ENCODE results near the gene PRR35.

PRR35 gene

DNA sequence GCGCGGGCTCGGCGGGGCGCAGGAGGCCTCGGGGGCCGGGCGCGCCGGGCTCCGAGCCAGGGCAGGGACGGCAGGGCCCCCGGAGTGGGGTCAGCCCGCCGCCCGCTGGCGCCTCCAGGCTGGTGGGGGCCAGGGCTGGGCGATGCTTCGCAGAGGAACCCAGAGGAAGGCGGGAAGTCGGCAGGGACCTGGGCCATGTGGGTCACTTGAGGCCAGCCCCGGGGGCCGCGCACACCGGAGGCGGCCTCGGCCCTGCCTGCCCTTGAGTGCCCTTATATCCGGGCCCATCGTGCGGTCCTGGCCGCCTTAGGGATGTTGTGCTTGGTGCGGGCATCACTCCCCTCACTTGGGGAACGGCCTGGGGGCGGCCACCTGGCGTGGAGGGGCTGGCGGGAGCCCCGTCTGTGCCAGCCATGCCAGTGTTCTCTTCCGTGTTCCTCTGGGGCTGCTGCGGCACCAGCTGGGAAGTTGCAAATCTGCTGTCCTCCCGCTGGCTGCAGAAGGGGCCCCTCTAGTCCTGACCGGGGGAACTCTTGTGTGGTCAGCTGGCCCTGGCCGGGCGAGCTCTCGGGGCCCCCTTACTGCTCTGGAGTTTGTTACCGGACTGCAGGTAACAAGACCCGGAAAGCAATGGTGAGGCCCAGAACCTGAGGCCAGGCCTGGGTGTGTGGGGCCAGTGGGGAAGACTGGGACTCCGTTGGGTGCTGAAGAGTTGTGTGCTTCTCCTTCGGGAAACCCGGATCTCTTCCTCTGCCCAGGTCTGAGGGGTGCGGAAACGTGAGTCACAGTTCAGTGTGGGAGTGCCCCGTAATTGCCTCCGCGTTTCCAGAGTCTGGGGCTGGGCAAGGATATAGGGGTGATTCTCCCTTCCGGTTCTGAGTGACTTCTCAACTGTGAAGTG lies 31.8 kb upstream of the PRR35 start:
- no peak for DNase-seq (ENCODE audit: low spot score)

GRCh38 chr16:529012-529575 lies 31.1 kb upstream of the PRR35 start:
- no peak for DNase-seq (ENCODE audit: low spot score)

GRCh38 chr16:530111-530817 lies 29.9 kb upstream of the PRR35 start:
- DNase-seq (ENCODE audit: low spot score) = no peak

DNA sequence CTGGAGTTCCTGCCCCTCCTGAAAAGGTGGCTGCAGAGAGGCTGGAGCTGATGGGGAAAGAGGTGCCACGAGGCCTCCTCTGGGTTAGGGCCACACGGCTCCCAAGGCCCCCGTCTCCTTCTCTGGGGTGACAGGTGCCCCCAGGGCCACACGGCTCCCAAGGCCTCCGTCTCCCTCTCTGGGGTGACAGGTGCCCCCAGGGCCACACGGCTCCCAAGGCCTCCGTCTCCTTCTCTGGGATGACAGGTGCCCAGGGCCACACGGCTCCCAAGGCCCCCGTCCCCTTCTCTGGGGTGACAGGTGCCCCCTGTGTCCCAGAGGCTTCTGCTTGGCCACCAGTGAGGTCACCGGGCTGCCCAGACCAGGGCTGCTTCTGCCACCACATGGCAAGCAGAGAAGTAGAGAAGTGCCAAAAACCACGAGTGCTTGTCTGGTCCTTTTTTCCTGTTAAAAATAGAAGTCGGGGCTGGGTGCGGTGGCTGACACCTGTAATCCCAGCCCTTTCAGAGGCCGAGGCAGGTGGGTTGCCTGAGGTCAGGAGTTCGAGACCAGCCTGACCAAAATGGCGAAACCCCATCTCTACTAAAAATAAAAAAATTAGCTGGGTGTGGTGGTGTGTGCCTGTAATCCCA lies 28.6 kb upstream of the PRR35 start:
- no peak for DNase-seq (ENCODE audit: low spot score)

GRCh38 chr16:533391-534123 lies 26.6 kb upstream of the PRR35 start:
- no peak for DNase-seq (ENCODE audit: low spot score)

DNA sequence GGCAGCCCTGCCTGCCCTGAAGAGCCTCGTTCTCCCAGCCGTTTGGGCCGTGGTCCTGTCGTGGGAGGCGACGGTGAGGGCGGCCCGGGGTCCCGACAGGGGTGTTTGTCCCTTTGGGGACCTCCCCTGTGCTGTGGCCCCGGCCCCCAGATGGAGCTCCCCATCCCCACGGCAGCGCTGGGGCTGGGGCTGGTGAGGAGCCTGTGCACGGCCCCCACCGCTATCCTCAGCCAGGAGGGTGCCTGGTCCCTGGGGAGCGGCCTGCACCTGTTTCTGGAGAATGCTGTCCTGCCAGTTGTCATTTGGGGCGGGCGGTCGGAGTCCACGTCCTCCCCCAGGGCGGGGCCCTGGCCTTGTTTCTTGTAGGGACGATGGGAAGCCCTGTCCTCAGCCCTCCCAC lies 26.1 kb upstream of the PRR35 start:
- no peak for DNase-seq (ENCODE audit: low spot score)

DNA sequence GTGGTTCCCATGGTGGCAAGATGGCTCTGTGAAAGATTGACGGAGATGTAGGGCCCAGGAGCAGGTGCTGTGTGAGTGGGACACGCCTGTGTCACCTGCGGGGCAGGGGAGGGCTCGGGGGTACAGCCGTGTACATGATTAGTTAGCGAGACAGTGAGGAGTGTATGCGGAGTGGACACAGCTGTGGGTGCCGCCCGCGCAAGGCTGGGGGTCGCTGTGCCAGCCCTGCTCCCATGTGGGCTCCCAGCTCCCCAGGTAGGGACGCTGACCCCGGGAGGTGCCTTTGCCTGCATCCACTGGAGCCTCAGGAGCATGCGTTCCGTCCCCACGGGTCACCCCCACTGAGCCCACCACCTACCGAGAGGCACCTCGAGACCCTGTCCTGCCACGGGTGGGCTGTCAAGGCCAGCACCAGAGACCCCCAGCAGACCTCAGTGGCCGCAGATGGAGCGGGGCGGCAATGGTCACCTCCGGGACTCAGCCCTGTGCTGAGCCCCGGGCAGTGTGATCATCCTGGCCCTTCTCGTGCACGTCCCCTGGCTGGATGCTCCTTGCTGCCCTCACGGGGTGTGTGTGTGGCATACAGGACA lies 25.2 kb upstream of the PRR35 start:
- no peak for DNase-seq (ENCODE audit: low spot score)

- DNase-seq (ENCODE audit: low spot score) = no peak
These were observed 24.5 kb upstream of the PRR35 start for GRCh38 chr16:535446-536405.

- no peak for DNase-seq (ENCODE audit: low spot score)
These were observed 23.4 kb upstream of the PRR35 start for GRCh38 chr16:536746-537145.

DNA sequence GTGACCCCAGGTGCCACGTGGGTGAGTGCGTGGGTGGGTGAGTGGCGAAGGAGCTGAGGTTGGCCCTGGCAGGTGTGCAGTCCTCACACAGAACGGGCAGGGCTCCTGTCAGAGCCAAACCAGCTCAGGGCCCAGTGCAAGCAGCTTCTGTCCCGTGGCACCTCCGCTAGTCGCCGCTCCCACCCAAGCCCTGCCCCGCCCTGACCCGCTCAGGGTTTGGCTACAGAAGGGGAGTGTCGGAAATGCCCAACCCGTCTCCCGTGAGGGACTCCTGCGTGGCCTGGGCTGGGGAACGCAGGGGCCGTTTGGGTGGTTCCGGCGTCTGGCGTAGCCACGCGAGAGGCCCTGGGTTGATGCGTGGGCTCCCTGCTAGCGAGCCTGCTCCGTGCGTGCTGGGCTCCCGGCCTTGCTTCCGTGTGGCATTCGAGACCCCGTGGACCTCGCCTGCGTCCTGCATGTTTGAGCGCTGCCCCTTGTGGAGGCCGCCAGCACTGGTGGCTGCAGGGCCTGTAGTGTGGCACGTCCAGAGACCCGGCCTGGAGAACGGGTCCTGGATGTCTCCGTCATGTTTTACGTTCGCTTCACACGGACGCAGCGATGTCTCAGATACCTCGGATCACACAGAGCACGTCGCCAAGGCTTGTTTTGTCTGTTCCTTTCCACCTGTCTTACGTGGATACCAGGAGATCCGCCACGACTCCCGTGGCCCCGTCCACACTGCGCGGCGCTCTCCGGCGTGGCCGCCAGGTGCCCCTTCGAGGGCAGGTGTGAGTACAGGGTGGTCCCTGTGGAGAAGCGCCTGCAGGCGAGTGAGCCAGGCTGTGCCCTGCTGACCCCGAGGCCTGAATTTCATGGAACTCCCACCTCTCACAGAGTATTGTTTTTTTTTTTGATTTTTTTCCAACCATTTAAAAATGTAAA lies 22.5 kb upstream of the PRR35 start:
- DNase-seq (ENCODE audit: low spot score) = no peak

DNA sequence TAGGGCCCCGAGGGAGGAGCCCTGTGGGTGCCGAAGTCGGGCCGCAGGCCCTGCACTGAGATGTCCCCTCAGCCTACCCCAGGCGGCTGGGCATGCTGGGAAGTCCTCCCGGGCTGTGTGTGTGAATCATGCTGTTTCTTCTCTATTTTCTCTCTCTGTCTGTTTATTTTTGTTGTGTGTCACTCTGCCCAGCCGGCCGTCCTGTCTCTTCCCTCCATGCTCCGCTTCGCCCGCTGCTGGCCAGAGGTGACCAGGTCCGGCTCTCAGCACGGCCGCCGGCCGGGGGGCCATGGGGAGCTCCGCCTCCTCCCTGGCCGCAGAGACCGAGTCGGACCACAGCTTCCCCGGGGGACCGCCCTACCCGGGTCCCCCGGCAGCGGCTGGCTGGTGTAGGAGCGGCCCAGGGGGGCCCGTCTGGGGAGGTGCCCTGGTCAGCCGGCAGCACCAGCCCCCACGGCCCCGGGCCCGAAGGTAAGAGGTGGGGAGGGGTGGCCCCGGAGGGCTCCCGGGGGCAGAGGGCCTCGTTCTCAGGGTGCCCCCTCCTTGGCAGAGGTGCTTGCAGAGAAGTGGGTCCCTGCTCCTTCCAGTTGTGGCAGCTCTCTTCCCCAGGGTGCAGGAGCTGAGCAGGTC lies 20.2 kb upstream of the PRR35 start:
- no peak for DNase-seq (ENCODE audit: low spot score)

DNA sequence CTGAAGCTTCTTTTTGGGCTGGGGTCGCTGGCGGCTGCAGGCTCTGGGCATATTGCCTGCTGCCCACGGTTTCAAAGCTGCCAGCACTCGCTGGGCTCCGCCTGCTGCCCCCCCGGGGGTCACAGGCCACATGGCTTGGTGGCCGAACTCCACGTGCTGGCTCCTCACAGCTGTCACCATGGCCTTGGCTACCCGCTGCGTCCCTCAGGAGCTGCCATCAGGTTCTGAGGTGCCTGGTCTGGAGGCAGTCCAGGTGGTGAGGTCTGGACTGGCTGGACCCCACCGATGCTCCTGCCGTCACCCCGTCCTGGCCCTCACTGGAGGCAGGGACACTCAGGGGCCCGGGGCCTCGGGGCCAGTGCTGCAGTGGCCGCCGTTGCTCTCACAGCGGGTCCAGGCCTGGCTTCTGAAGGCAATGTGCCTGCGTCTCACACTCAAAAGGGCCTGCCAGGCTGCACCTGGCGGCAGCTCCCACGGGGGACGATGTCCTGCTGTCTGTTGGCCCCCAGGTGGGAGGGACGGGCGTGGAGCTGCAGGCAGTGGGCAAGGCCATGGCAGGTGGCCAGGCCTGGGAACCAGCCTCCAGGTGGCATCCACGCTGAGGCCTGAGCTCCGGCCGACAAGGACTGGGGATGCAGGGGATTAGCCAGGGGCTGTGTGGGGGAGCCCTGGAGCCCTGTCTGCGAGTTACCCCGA lies 19.4 kb upstream of the PRR35 start:
- DNase-seq (ENCODE audit: low spot score) = no peak

DNA sequence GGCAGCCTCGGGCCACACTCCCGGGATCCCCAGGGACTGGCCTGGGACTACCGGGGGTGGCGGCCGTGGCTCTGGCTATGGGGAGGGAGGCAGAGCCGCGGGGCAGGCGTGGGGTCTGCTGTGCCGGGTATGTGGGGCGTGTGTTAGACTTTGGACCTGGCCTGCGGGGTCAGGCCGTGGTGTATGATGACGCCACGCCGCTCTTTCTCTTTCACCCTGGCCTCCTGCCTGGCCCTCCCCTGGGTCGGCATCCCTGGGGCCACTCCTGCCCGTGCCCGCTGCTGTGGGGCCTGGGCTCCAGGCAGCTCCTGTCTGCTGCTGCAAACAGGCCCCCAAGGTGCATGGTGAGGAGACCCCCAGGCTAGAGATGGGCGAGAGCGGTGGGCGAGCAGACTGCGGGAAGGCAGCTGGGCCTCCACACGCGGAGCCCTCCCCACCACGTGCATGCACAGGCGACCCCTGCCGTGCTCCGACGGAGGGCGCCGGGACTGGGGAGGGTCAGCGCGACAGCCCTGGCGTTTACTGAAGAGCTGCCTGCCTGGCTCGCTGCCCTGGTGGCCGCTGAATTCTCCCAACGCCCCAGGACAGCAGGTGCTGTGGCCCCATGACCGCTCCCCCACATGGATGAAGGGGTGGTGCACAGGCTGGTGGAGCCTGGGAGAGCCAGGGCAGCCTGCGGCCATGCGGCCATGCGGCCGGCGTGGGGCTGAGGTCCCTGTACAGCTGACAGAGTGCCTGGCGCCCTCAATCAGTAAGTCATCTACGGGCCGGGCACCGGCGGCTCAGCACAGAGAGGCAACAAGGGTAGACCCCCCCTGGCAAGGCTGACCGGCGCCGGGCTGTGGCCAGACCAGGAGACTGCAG lies 16.7 kb upstream of the PRR35 start:
- no peak for DNase-seq (ENCODE audit: low spot score)

DNA sequence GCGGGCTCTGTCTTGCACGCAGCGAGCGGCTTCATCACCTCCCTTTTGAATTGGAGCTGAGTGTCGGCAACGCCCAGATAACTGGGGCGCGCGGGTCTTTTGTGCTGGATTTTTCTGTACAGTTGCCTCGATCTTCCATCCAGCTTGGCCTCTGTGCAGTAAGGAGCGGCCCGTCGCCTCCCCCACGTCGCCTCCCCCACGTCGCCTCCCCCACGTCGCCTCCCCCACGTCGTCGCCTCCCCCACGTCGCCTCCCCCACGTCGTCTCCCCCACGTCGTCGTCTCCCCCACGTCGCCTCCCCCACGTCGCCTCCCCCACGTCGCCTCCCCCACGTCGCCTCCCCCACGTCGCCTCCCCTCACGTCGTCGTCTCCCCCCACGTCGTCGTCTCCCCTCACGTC lies 15.7 kb upstream of the PRR35 start:
- DNase-seq (ENCODE audit: low spot score) = no peak

GRCh38 chr16:546909-547770 lies 13.1 kb upstream of the PRR35 start:
- no peak for DNase-seq (ENCODE audit: low spot score)

DNA sequence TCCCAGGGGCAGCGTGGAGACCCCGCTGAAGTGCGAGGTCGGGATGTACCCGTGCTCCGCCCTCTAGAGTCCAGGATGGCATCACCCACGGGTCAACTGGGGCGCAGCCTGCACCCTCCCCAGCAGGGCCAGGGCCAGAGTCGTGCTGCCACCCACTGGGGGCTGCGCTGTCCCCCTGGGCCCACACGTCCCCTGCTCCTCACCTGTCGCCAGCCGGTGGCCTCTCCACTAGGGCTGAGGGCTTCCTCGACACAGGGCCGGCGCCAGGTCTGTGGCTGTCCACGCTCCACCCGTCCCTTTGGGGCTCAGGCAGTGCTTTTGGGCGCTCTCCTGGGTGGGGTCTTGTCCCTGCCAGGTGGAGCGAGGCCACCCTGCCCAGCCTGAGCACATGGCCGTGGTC lies 11.6 kb upstream of the PRR35 start:
- DNase-seq (ENCODE audit: low spot score) = no peak
